Body of pancreas (tissue), 4 donors: Measurements from ENCODE around the gene PDZD2.

ENCODE experiments used
- POLR2A ChIP-seq, 3 donors: fragments of 450-650 bp; IDR thresholded peaks; one replicate each; pipeline ENCODE4 v1.6.1; 2016; ENCODE audit warnings: antibody characterized with exemption in 3 of 3, mild to moderate bottlenecking in 2 of 3
- TF ChIP-seq, protein P1 (sequence below), 7 experiments: fragments of 450-650 bp in 4 of 7; fragments of 200-600 bp in 3 of 7; sonication (generic) in 3 of 7; IDR thresholded peaks; one replicate each; pipeline ENCODE4 v1.5.1; 2016 to 2019; ENCODE audit warnings: antibody characterized with exemption in 7 of 7

DNA sequence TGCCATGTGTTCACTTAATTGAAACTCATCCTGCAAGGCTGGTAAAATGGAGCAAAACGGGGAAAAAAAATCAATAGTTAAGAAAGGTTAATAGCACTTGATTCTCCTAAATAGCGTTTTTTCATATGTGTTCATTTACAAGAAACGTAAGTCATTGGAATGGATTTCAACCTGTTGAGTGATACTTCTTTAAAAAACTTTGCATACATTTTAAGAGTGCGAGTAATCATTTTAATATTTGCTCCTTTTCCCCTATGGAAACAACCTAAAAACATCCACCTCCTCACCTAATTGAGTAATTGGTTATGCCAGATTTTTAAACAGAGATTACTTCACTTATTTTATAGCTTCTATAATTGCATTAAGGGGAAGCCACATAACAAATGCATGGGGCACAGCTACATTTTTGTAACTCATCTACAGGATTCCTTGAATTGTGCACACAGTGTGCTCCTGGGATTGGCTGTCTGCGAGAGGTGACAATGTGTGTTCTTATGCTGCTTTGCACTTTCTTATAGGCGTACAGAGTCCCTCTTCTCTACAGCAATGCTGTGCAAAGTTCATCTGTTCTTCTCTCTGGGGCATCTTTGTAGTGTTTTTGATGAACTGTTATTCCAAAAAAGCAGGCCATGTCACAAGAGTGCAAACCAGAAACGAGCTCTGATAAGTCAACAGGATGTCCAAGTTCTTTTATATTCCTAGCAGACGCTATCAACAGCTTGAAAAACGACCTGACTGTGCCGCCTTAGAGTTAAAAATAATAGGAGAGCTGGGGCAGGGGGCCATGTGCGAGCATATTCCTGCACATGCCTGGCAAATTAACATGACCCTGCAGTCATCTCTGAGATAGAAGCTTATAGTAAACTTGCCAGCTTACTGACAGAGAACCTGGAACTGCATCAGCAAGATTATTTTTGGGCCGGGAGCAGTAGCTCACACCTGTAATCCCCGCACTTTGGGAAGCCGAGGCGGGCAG lies 417.2 kb downstream of the PDZD2 start:
- TF ChIP-seq, protein P1, sequence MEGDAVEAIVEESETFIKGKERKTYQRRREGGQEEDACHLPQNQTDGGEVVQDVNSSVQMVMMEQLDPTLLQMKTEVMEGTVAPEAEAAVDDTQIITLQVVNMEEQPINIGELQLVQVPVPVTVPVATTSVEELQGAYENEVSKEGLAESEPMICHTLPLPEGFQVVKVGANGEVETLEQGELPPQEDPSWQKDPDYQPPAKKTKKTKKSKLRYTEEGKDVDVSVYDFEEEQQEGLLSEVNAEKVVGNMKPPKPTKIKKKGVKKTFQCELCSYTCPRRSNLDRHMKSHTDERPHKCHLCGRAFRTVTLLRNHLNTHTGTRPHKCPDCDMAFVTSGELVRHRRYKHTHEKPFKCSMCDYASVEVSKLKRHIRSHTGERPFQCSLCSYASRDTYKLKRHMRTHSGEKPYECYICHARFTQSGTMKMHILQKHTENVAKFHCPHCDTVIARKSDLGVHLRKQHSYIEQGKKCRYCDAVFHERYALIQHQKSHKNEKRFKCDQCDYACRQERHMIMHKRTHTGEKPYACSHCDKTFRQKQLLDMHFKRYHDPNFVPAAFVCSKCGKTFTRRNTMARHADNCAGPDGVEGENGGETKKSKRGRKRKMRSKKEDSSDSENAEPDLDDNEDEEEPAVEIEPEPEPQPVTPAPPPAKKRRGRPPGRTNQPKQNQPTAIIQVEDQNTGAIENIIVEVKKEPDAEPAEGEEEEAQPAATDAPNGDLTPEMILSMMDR (IDR thresholded peaks at IDR 0.05) = no peak
- no peak for TF ChIP-seq POLR2A (IDR thresholded peaks at IDR 0.05)
